Gastrocnemius medialis (tissue), 4 donors: ENCODE measurements around the gene QSER1.

Experiments used
- POLR2A ChIP-seq, 2 donors: fragments of 450-650 bp; IDR thresholded peaks; one replicate each; pipeline ENCODE4 v1.6.1; 2017; ENCODE audit warnings: antibody characterized with exemption in 2 of 2, mild to moderate bottlenecking in 2 of 2, moderate library complexity in 2 of 2
- TF ChIP-seq, protein P1 (sequence below), 5 experiments: fragments of 450-650 bp in 3 of 5; fragments of 200-600 bp in 2 of 5; sonication (generic) in 2 of 5; IDR thresholded peaks in 4 of 5; conservative IDR thresholded peaks in 1 of 5; 1 replicate in 4 of 5; 2 replicates in 1 of 5; pipeline ENCODE4 v1.5.1; 2016 to 2019; ENCODE audit warnings: antibody characterized with exemption in 5 of 5, mild to moderate bottlenecking in 3 of 5, moderate library complexity in 3 of 5

DNA sequence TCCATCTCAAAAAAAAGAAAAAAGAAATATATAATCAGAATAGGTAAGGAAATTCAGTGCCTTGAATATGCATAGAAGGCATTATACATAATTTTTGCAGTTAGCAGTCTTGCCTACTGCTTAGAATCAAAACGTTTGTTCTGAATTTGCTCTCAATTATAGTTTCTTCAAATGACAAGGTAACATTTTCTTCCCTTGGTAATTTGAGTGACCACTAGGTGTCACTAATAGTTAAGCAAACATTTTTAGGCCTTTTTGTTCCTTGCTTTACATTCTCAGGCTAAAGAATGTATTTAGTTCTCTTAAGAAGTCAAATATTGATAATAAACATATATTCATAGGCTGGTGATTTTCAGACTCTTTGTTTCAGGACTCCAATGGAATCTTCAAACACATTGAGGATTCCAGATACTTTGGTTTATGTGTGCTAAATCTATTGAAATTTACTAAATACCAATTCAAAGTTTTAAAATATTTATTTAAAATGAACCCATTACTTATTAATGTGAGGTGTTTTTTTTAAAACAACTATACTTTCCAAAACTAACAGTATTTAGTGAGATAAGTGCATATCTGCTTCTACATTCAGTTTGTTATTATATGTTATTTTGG is 68.0 kb downstream of the QSER1 start:
- TF ChIP-seq, protein P1, sequence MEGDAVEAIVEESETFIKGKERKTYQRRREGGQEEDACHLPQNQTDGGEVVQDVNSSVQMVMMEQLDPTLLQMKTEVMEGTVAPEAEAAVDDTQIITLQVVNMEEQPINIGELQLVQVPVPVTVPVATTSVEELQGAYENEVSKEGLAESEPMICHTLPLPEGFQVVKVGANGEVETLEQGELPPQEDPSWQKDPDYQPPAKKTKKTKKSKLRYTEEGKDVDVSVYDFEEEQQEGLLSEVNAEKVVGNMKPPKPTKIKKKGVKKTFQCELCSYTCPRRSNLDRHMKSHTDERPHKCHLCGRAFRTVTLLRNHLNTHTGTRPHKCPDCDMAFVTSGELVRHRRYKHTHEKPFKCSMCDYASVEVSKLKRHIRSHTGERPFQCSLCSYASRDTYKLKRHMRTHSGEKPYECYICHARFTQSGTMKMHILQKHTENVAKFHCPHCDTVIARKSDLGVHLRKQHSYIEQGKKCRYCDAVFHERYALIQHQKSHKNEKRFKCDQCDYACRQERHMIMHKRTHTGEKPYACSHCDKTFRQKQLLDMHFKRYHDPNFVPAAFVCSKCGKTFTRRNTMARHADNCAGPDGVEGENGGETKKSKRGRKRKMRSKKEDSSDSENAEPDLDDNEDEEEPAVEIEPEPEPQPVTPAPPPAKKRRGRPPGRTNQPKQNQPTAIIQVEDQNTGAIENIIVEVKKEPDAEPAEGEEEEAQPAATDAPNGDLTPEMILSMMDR (IDR thresholded peaks at IDR 0.05 in 4 of 5, conservative IDR thresholded peaks at IDR 0.05 in 1 of 5), result peak; percentile 42 to 74 (median 58)
- TF ChIP-seq POLR2A (IDR thresholded peaks at IDR 0.05), result no peak
